Neural cell (in vitro differentiated cells): ENCODE measurements around the gene ACVR1.

Experiments used
- EP300 ChIP-seq: fragments of 450-650 bp; conservative IDR thresholded peaks from 2 replicates; pipeline ENCODE4 v1.6.1; 2014; ENCODE audit warnings: antibody characterized with exemption, mild to moderate bottlenecking, moderate library complexity; ENCODE audit not compliant: poor library complexity, severe bottlenecking
- EZH2 ChIP-seq: fragments of 200-600, 300-800 bp; shearing (Covaris generic), sonication (generic); IDR thresholded peaks from 2 replicates; pipeline ENCODE4 v1.6.1; 2014; ENCODE audit warnings: antibody characterized with exemption, low read length, borderline replicate concordance, mild to moderate bottlenecking; ENCODE audit not compliant: insufficient read depth, poor library complexity, severe bottlenecking
- MXI1 ChIP-seq: fragments of 450-650 bp; conservative IDR thresholded peaks from 2 replicates; pipeline ENCODE4 v1.6.1; 2014; ENCODE audit warnings: antibody characterized with exemption, mild to moderate bottlenecking; ENCODE audit not compliant: poor library complexity, severe bottlenecking
- POLR2AphosphoS5 ChIP-seq: IDR thresholded peaks from 2 replicates; pipeline ENCODE4 v1.6.1; 2012
- RAD21 ChIP-seq: fragments of 450-650 bp; conservative IDR thresholded peaks from 2 replicates; pipeline ENCODE4 v1.6.1; 2014; ENCODE audit warnings: antibody characterized with exemption, mild to moderate bottlenecking, moderate library complexity
- SMC3 ChIP-seq: fragments of 450-650 bp; conservative IDR thresholded peaks from 2 replicates; pipeline ENCODE4 v1.6.1; 2014; ENCODE audit warnings: antibody characterized with exemption, mild to moderate bottlenecking, moderate library complexity; ENCODE audit not compliant: poor library complexity
- TAF1 ChIP-seq: IDR thresholded peaks from 2 replicates; pipeline ENCODE4 v1.6.1; 2012; ENCODE audit warnings: low read depth
- TF ChIP-seq, protein P1 (sequence below): fragments of 450-650 bp; IDR thresholded peaks from 2 replicates; pipeline ENCODE4 v1.5.1; 2014; ENCODE audit warnings: antibody characterized with exemption, mild to moderate bottlenecking, moderate library complexity; ENCODE audit not compliant: poor library complexity, severe bottlenecking

DNA sequence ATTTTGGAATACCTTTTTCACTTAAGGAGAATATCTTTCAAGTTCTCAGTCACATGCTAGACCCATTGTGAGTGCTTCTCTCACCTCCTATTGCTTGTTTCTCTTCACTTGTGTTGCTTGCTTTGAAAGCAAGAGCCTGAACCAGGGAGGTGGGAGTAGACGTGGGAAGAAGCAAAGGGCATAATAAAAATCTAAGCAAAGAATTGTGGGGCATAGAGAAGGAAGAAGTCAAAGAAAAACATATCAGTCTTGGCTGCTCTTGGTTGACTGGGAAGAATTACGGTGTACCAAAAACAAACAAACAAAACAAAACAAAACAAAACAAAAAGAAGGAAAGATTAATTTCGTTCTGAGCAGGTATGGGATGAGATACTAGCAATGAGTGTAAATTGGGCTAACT, 48.9 kb upstream of the ACVR1 start:
- TF ChIP-seq SMC3 (no peak), RAD21 (no peak), EZH2 (no peak), MXI1 (no peak), TAF1 (no peak), EP300 (no peak), POLR2AphosphoS5 (no peak)
- TF ChIP-seq, protein P1, sequence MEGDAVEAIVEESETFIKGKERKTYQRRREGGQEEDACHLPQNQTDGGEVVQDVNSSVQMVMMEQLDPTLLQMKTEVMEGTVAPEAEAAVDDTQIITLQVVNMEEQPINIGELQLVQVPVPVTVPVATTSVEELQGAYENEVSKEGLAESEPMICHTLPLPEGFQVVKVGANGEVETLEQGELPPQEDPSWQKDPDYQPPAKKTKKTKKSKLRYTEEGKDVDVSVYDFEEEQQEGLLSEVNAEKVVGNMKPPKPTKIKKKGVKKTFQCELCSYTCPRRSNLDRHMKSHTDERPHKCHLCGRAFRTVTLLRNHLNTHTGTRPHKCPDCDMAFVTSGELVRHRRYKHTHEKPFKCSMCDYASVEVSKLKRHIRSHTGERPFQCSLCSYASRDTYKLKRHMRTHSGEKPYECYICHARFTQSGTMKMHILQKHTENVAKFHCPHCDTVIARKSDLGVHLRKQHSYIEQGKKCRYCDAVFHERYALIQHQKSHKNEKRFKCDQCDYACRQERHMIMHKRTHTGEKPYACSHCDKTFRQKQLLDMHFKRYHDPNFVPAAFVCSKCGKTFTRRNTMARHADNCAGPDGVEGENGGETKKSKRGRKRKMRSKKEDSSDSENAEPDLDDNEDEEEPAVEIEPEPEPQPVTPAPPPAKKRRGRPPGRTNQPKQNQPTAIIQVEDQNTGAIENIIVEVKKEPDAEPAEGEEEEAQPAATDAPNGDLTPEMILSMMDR, result no peak
